Ascending aorta (tissue), 2 donors: Measurements from ENCODE around the gene R3HCC1L. TPM values are rescaled to one million over a fixed set of nuclear protein-coding genes. Genes with fewer than 3 reads are reported as not detected.

Experiments
- DNase-seq, 2 donors: peaks; one replicate each; pipeline ENCODE4 v3.0.0-alpha.2; 2019; ENCODE audit warnings: low spot score in 2 of 2
- H3K27ac ChIP-seq, 2 donors: fragments of 200-600 bp; sonication (generic); one replicate each; pipeline ENCODE4 v1.5.1; 2016 to 2017; ENCODE audit warnings: mild to moderate bottlenecking in 1 of 2
- H3K27me3 ChIP-seq: fragments of 200-600 bp; sonication (generic); one replicate; pipeline ENCODE4 v1.5.1; 2017
- H3K36me3 ChIP-seq, 2 donors: fragments of 200-600 bp; sonication (generic); one replicate each; pipeline ENCODE4 v1.5.1; 2016
- H3K4me1 ChIP-seq, 2 donors: fragments of 200-600 bp; sonication (generic); one replicate each; pipeline ENCODE4 v1.5.1; 2016 to 2017; ENCODE audit warnings: mild to moderate bottlenecking in 1 of 2
- H3K4me3 ChIP-seq, 2 donors: fragments of 200-600 bp; sonication (generic); one replicate each; pipeline ENCODE4 v1.5.1; 2016 to 2017; ENCODE audit warnings: mild to moderate bottlenecking in 1 of 2
- H3K9me3 ChIP-seq, 2 donors: fragments of 200-600 bp; sonication (generic); one replicate each; pipeline ENCODE4 v1.5.1; 2016
- CTCF ChIP-seq, 3 experiments: fragments of 200-600 bp in 2 of 3; fragments of 450-650 bp in 1 of 3; sonication (generic) in 2 of 3; IDR thresholded peaks; one replicate each; pipeline ENCODE4 v1.5.1; 2016 to 2019; ENCODE audit warnings: antibody characterized with exemption in 3 of 3, mild to moderate bottlenecking in 1 of 3, moderate library complexity in 1 of 3
- intact Hi-C: fragments of 100-400 bp; cut with DNase I; formaldehyde crosslinking; loops from one replicate; pipeline ENCODE4 v1.15.1; 2023
- total RNA-seq: library from RNA; depleted of rRNA; stranded (reverse); fragments of >200 nt; gene quantifications from one replicate; pipeline ENCODE4 v1.1.0, GENCODE V29; 2016

The R3HCC1L gene
- total RNA-seq, 1 donor from 2014 or later: 3.1 TPM

GRCh38 chr10:98101366-98101765 lies 33.1 kb upstream of the R3HCC1L start:
- Histone ChIP-seq H3K36me3 (no peaks in the 10 kb centered on the region), H3K4me3 (no peak overlapping the region), H3K4me1 (no peaks in the 10 kb centered on the region), H3K27me3 (no peaks in the 10 kb centered on the region), H3K9me3 (no peaks in the 10 kb centered on the region), H3K27ac (no peak overlapping the region)
- no peak for DNase-seq
- TF ChIP-seq CTCF (IDR thresholded peaks at IDR 0.05): no peak
- intact Hi-C loops: no loop called here

DNA sequence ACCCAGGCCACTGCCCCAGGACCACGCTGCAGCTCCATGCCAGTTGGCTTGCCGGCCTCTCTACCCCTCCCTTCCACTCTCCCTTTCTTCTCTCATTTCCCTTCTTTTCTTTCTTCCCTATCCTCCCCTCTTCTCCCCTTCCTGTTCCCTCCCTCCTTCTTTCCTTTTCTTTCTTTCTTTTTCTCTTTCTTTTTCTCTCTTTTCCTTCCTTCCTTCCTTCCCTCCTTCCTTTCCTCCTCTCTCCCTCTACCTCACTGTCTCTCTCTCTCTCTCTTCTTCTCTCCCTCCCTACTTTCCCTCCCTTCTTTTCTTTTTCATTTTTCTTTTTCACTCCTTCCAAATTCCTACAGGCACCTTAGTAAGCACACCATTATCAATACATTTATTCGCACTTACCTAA lies 30.3 kb upstream of the R3HCC1L start:
- DNase-seq: no peak
- intact Hi-C loops: no loop called here
- H3K4me3 ChIP-seq: no peak overlapping the region
- H3K27me3 ChIP-seq: no peaks in the 10 kb centered on the region
- H3K27ac ChIP-seq: no peak overlapping the region
- no peaks in the 10 kb centered on the region for H3K9me3 ChIP-seq
- no peak for TF ChIP-seq CTCF (IDR thresholded peaks at IDR 0.05)
- no peaks in the 10 kb centered on the region for H3K36me3 ChIP-seq
- no peaks in the 10 kb centered on the region for H3K4me1 ChIP-seq

- no peak for DNase-seq
- Histone ChIP-seq H3K27ac (no peak overlapping the region), H3K36me3 (no peaks in the 10 kb centered on the region), H3K27me3 (no peaks in the 10 kb centered on the region), H3K4me1 (no peaks in the 10 kb centered on the region), H3K9me3 (no peaks in the 10 kb centered on the region), H3K4me3 (no peak overlapping the region)
- intact Hi-C loops: no loop called here
- no peak for TF ChIP-seq CTCF (IDR thresholded peaks at IDR 0.05)
Measured at GRCh38 chr10:98106531-98106930, 27.9 kb upstream of the R3HCC1L start.

DNA sequence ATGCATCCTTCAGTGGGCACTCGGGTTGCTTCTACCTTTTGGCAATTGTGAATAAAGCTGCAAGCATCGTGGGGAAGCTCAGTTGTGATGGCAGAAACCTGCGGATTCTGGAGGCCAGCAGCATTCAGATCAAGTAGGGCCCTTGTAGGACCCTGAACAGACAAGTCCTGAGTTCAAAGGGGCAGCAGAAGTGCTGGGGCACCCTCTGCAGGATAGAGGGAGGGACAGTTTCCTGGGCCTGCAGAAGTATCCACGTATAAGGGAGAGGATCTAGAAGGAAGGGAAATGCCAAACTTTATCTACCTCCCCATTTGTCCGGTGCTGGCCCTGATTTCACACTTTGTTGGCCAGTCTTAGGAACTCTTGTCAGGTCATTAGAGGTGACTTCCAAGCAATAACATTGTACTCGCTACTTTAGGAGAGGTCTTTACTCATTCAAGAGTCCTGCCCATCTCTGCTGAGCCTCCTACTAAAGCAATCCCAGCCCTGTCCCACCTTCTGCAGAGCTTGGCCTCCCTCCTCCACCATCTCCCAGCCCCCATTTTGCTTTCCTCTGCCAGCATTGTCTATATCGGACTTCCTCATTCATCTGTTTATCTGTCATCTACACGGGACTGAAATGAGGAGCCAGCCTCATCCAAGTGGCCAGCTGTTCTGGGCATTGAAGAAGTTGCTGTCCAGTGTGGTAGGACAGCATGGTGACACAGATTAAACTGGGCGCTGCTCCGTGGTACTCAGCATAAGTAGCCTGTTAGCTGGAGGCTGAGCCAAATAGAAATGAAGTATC lies 26.6 kb upstream of the R3HCC1L start:
- intact Hi-C loops: no loop called here
- H3K4me3 ChIP-seq: no peak overlapping the region
- no peak for DNase-seq
- H3K27me3 ChIP-seq: no peaks in the 10 kb centered on the region
- no peak overlapping the region for H3K27ac ChIP-seq
- H3K36me3 ChIP-seq: no peaks in the 10 kb centered on the region
- no peaks in the 10 kb centered on the region for H3K9me3 ChIP-seq
- no peak for TF ChIP-seq CTCF (IDR thresholded peaks at IDR 0.05)
- H3K4me1 ChIP-seq: no peaks in the 10 kb centered on the region

GRCh38 chr10:98110356-98110755 lies 24.1 kb upstream of the R3HCC1L start:
- no peak overlapping the region for H3K4me3 ChIP-seq
- no peak overlapping the region for H3K27ac ChIP-seq
- H3K9me3 ChIP-seq: no peaks in the 10 kb centered on the region
- H3K27me3 ChIP-seq: no peaks in the 10 kb centered on the region
- DNase-seq: no peak
- no peaks in the 10 kb centered on the region for H3K4me1 ChIP-seq
- H3K36me3 ChIP-seq: no peaks in the 10 kb centered on the region
- TF ChIP-seq CTCF (IDR thresholded peaks at IDR 0.05): no peak
- intact Hi-C loops: no loop called here
